ENCODE results near the gene SLC25A38.
A peak's percentile ranks its signal among the peaks of the same experiment; 100 is the strongest.
"Not testable (repeated sequence)": the region's sequence is repeated elsewhere in the genome, so short reads cannot be mapped to it uniquely, and the experiment has no call there.

Gene SLC25A38

DNA sequence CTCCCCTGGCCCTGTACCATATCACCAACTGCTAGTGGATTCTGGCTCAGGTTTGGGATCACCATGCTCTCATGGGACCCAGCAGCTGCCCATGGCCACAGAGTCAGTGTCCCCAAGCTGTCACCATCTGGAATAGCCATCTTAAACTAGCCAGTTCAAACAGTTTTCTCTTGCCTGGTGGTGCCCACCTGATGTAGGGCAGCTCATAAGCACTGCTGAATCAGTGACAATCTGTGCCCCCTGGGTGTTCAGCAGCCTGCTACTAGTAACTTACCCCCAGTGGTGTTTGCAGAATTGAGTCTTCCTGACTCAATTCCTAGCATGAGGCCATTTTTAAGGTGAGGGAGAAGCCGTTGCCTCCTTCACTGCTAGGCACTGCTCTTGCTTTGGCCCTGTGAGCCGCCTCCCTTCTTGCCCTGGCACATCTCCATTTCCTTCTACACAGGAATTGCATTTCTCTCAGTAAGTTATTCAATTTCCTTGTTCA lies 31.3 kb downstream of the SLC25A38 start:
- TF ChIP-seq CTCF (conservative IDR thresholded peaks at IDR 0.05; ENCODE audit: low read depth, low read length): no peak
- DNase-seq (ENCODE audit: low read depth): peak; percentile 8
- H3K4me3 ChIP-seq (ENCODE audit: low read depth, low read length): no peak overlapping the region

GRCh38 chr3:39415302-39415701 lies 32.1 kb downstream of the SLC25A38 start:
- DNase-seq (ENCODE audit: low read depth); H3K4me3 ChIP-seq (ENCODE audit: low read depth, low read length): not testable (repeated sequence)

DNA sequence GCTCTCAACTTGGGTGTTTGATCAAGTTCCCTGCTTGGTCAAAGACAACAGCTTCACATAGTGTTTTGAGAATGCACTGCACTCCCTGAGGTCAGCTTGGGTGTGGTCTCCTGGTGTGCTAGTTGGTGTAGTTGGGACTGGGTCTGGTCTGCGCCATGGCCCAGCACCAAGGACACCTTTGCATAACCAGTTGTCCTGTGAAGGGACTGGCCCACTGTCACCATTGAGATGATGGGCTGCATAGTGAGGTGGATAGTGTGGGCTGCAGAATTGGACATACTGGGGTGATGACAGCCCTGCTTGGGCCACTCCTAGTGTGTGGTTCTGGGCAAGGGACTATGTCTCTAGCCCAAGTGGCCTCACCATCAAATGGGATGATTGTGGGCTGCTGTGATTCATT lies 32.8 kb downstream of the SLC25A38 start:
- TF ChIP-seq CTCF (conservative IDR thresholded peaks at IDR 0.05; ENCODE audit: low read depth, low read length): no peak
- DNase-seq (ENCODE audit: low read depth): no peak
- H3K4me3 ChIP-seq (ENCODE audit: low read depth, low read length): no peak overlapping the region

GRCh38 chr3:39416998-39417397 lies 33.8 kb downstream of the SLC25A38 start:
- DNase-seq (ENCODE audit: low read depth); H3K4me3 ChIP-seq (ENCODE audit: low read depth, low read length): not testable (repeated sequence)

- DNase-seq (ENCODE audit: low read depth); H3K4me3 ChIP-seq (ENCODE audit: low read depth, low read length): not testable (repeated sequence)
Observed at GRCh38 chr3:39418556-39419225, 35.5 kb downstream of the SLC25A38 start.

- TF ChIP-seq CTCF (conservative IDR thresholded peaks at IDR 0.05; ENCODE audit: low read depth, low read length): no peak
- no peak overlapping the region for H3K4me3 ChIP-seq (ENCODE audit: low read depth, low read length)
- no peak for DNase-seq (ENCODE audit: low read depth)
Observed at GRCh38 chr3:39419742-39420315, 36.7 kb downstream of the SLC25A38 start.

GRCh38 chr3:39420543-39420942 lies 37.4 kb downstream of the SLC25A38 start:
- no peak for TF ChIP-seq CTCF (conservative IDR thresholded peaks at IDR 0.05; ENCODE audit: low read depth, low read length)
- no peak overlapping the region for H3K4me3 ChIP-seq (ENCODE audit: low read depth, low read length)
- no peak for DNase-seq (ENCODE audit: low read depth)

DNA sequence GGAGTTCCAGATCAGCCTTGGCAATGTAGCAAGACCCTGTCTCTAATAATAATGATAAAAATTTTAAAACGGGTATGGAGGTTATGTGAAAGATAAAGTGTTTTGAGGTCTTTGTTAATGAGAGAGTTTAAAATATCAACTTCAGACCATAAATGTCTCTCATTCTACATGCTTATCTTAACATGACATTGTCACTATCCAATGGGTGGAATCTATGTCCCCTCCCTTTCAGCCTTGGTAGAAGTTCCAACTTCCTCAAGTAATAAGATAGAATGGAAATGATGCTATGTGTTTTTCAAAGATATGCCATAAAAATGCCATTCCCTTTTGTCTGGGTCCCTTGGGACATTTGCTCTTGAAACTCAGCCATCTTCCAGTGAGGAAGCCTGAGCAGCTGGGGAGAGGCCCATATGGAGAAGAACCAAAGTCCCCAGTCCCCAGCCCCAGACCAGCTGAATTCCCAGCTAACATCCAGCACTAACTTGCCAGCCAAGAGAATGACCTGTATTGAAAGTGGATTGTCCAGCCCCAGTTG lies 40.3 kb downstream of the SLC25A38 start:
- TF ChIP-seq CTCF (conservative IDR thresholded peaks at IDR 0.05; ENCODE audit: low read depth, low read length): no peak
- no peak for DNase-seq (ENCODE audit: low read depth)
- H3K4me3 ChIP-seq (ENCODE audit: low read depth, low read length): no peak overlapping the region
